ENCODE results near the gene TPH2. TPM values are rescaled to one million over a fixed set of nuclear protein-coding genes. Genes with fewer than 3 reads are reported as not detected.

TPH2 gene
- total and polyA plus RNA-seq, 2 of the 13 experiments (the other 11 are each of a cell fraction or from before 2014, with no cell fraction given): not detected

GRCh38 chr12:71947645-71948105, 9.0 kb downstream of the TPH2 start (continued):
- TF ChIP-seq CBX5 (CRISPR knock-in tag; IDR thresholded peaks at IDR 0.05; ENCODE audit: borderline replicate concordance) (peak; percentile 34; the same call in 1 of the 2 replicates), DBP (CRISPR knock-in tag; IDR thresholded peaks at IDR 0.05; ENCODE audit: not compliant biosample characterization) (no peak), ZFP91 (CRISPR knock-in tag; IDR thresholded peaks at IDR 0.05; ENCODE audit: borderline replicate concordance) (no peak), ERF (CRISPR knock-in tag; IDR thresholded peaks at IDR 0.05) (peak; percentile 43; the same call in 1 of the 2 replicates), ZNF629 (CRISPR knock-in tag; conservative IDR thresholded peaks at IDR 0.05) (no peak), KAT8 (CRISPR knock-in tag; IDR thresholded peaks at IDR 0.05) (peak; percentile 76), ZBTB39 (CRISPR knock-in tag; IDR thresholded peaks at IDR 0.05) (no peak), HMG20A (CRISPR knock-in tag; IDR thresholded peaks at IDR 0.05; ENCODE audit: borderline replicate concordance) (peak; percentile 72; the same call in 1 of the 2 replicates), KLF9 (CRISPR knock-in tag; IDR thresholded peaks at IDR 0.05; ENCODE audit: low read depth) (no peak), ZNF609 (CRISPR knock-in tag; IDR thresholded peaks at IDR 0.05; ENCODE audit: borderline replicate concordance) (no peak; the same call in 1 of the 2 replicates), MATR3 (CRISPR knock-in tag; IDR thresholded peaks at IDR 0.05) (no peak), TMF1 (CRISPR knock-in tag; IDR thresholded peaks at IDR 0.05; ENCODE audit: low read depth) (no peak), GMEB2 (CRISPR knock-in tag; IDR thresholded peaks at IDR 0.05; ENCODE audit: low read depth) (no peak), HOMEZ (CRISPR knock-in tag; IDR thresholded peaks at IDR 0.05; ENCODE audit: low read depth) (peak; percentile 91), PHB2 (IDR thresholded peaks at IDR 0.05; ENCODE audit: partially characterized antibody) (no peak), SIN3A (IDR thresholded peaks at IDR 0.05; ENCODE audit: borderline replicate concordance, low read depth, low read length) (no peak), FLYWCH1 (CRISPR knock-in tag; IDR thresholded peaks at IDR 0.05) (no peak), NFIB (CRISPR knock-in tag; IDR thresholded peaks at IDR 0.05; ENCODE audit: borderline replicate concordance) (no peak)

All from HepG2 (cell line).